Measurements from ENCODE around the gene YWHAG. TPM values are rescaled to one million over a fixed set of nuclear protein-coding genes. Genes with fewer than 3 reads are reported as not detected.
"Not testable (repeated sequence)": the region's sequence is repeated elsewhere in the genome, so short reads cannot be mapped to it uniquely, and the experiment has no call there.

Gene YWHAG
- total RNA-seq, 2 experiments from 2014 or later, result 127 TPM

- ChIA-PET CTCF (interaction anchor here (0.8 to 2.4 kb wide), 3 partner anchors 10 to 19 kb away, joined by 3 to 16 read pairs (median 4); no protein-coding TSS in a partner anchor), POLR2A (interaction anchor here (1.0 kb wide), 1 partner anchor 22 kb away, joined by 3 read pairs; no protein-coding TSS in a partner anchor)
- H3K36me3 Mint-ChIP-seq, result no peaks in the 10 kb centered on the region
- intact Hi-C loops (cut with micrococcal nuclease), result no loop called here
- no peaks in the 10 kb centered on the region for H3K9me3 Mint-ChIP-seq
- H3K4me3 Mint-ChIP-seq, result no peak overlapping the region
- no peak for DNase-seq
- H3K27ac Mint-ChIP-seq, result no peak overlapping the region
- H3K4me1 Mint-ChIP-seq (ENCODE audit: low read depth), result peaks cover 1% of the 10 kb centered on the region
- H3K27me3 Mint-ChIP-seq, result no peaks in the 10 kb centered on the region
Measured at GRCh38 chr7:76296743-76297740, 61.7 kb downstream of the YWHAG start.

GRCh38 chr7:76294344-76295024 is 64.3 kb downstream of the YWHAG start:
- POLR2A ChIA-PET, result no interaction called here
- DNase-seq, result no peak
- no peaks in the 10 kb centered on the region for H3K36me3 Mint-ChIP-seq
- CTCF ChIA-PET, result interaction anchor here (1.3 kb wide), 1 partner anchor 8 kb away, joined by 3 read pairs; the partner anchor contains the start of gene HSPB1
- peaks cover 10% of the 10 kb centered on the region for H3K4me1 Mint-ChIP-seq (ENCODE audit: low read depth)
- no peak overlapping the region for H3K27ac Mint-ChIP-seq
- intact Hi-C loops (cut with micrococcal nuclease), result no loop called here
- H3K27me3 Mint-ChIP-seq, result no peaks in the 10 kb centered on the region
- no peaks in the 10 kb centered on the region for H3K9me3 Mint-ChIP-seq
- no peak overlapping the region for H3K4me3 Mint-ChIP-seq

GRCh38 chr7:76293407-76293901 is 65.3 kb downstream of the YWHAG start:
- DNase-seq, result no peak
- Mint-ChIP-seq H3K4me3 (no peak overlapping the region), H3K4me1 (ENCODE audit: low read depth) (peaks cover 10% of the 10 kb centered on the region), H3K36me3 (no peaks in the 10 kb centered on the region), H3K9me3 (no peaks in the 10 kb centered on the region), H3K27me3 (no peaks in the 10 kb centered on the region), H3K27ac (no peak overlapping the region)
- intact Hi-C loops (cut with micrococcal nuclease), result no loop called here
- ChIA-PET POLR2A (no interaction called here), CTCF (interaction anchor here (0.7 to 1.3 kb wide), 2 partner anchors 9 to 21 kb away, joined by 3 to 4 read pairs; partner anchors contain the start of gene HSPB1)

- DNase-seq; H3K4me1 Mint-ChIP-seq (ENCODE audit: low read depth); H3K27ac Mint-ChIP-seq; H3K27me3 Mint-ChIP-seq; H3K4me3 Mint-ChIP-seq; intact Hi-C loops (cut with micrococcal nuclease); H3K36me3 Mint-ChIP-seq; H3K9me3 Mint-ChIP-seq; POLR2A ChIA-PET: not testable (repeated sequence)
- CTCF ChIA-PET, result interaction anchor here (0.7 to 2.7 kb wide), 8 partner anchors 9 to 114 kb away, joined by 3 to 43 read pairs (median 12); no protein-coding TSS in a partner anchor
Measured at GRCh38 chr7:76292911-76293310, 65.9 kb downstream of the YWHAG start.

GRCh38 chr7:76292213-76292573 is 66.6 kb downstream of the YWHAG start:
- no peaks in the 10 kb centered on the region for H3K27me3 Mint-ChIP-seq
- H3K9me3 Mint-ChIP-seq, result no peaks in the 10 kb centered on the region
- H3K36me3 Mint-ChIP-seq, result no peaks in the 10 kb centered on the region
- no peak overlapping the region for H3K4me3 Mint-ChIP-seq
- peaks cover 10% of the 10 kb centered on the region for H3K4me1 Mint-ChIP-seq (ENCODE audit: low read depth)
- ChIA-PET POLR2A (no interaction called here), CTCF (interaction anchor here (0.7 to 2.7 kb wide), 10 partner anchors 10 to 114 kb away, joined by 3 to 43 read pairs (median 8); no protein-coding TSS in a partner anchor)
- no peak for DNase-seq
- H3K27ac Mint-ChIP-seq, result no peak overlapping the region
- intact Hi-C loops (cut with micrococcal nuclease), result no loop called here

GRCh38 chr7:76291351-76292212 is 67.2 kb downstream of the YWHAG start:
- DNase-seq, result peak; percentile 96
- no peaks in the 10 kb centered on the region for H3K27me3 Mint-ChIP-seq
- ChIA-PET CTCF (interaction anchor here (0.6 to 2.7 kb wide), 29 partner anchors 9 to 449 kb away, joined by 3 to 43 read pairs (median 5); partner anchors contain the start of genes HSPB1 and ZP3), POLR2A (interaction anchor here (0.7 to 1.2 kb wide), 4 partner anchors 11 to 26 kb away, joined by 3 to 6 read pairs (median 4); partner anchors contain the start of gene HSPB1)
- intact Hi-C loops (cut with micrococcal nuclease), result loop anchor here (1.0 to 2.0 kb wide), 5 partner anchors 11 to 113 kb away; partner anchors contain the start of gene HSPB1
- peak overlapping the region; percentile 61 for H3K27ac Mint-ChIP-seq
- peak overlapping the region; percentile 0 for H3K4me3 Mint-ChIP-seq
- H3K36me3 Mint-ChIP-seq, result no peaks in the 10 kb centered on the region
- H3K4me1 Mint-ChIP-seq (ENCODE audit: low read depth), result peaks cover 10% of the 10 kb centered on the region
- no peaks in the 10 kb centered on the region for H3K9me3 Mint-ChIP-seq

- H3K4me1 Mint-ChIP-seq (ENCODE audit: low read depth); H3K9me3 Mint-ChIP-seq; DNase-seq; H3K36me3 Mint-ChIP-seq; H3K27me3 Mint-ChIP-seq: not testable (repeated sequence)
- peak overlapping the region; percentile 0 for H3K4me3 Mint-ChIP-seq
- intact Hi-C loops (cut with micrococcal nuclease), result loop anchor here (1.0 to 2.0 kb wide), 5 partner anchors 11 to 112 kb away; partner anchors contain the start of gene HSPB1
- ChIA-PET CTCF (interaction anchor here (0.6 to 2.7 kb wide), 27 partner anchors 8 to 449 kb away, joined by 3 to 43 read pairs (median 4); partner anchors contain the start of genes HSPB1 and ZP3), POLR2A (interaction anchor here (0.7 to 1.2 kb wide), 4 partner anchors 12 to 27 kb away, joined by 3 to 6 read pairs (median 4); partner anchors contain the start of gene HSPB1)
- H3K27ac Mint-ChIP-seq, result peak overlapping the region; percentile 61
Measured at GRCh38 chr7:76290847-76291350, 67.9 kb downstream of the YWHAG start.

GRCh38 chr7:76286842-76287403 is 71.9 kb downstream of the YWHAG start:
- Mint-ChIP-seq H3K27me3 (peaks cover 15% of the 10 kb centered on the region), H3K9me3 (no peaks in the 10 kb centered on the region), H3K27ac (no peak overlapping the region), H3K36me3 (no peaks in the 10 kb centered on the region), H3K4me3 (no peak overlapping the region), H3K4me1 (ENCODE audit: low read depth) (peaks cover 10% of the 10 kb centered on the region)
- intact Hi-C loops (cut with micrococcal nuclease), result no loop called here
- CTCF ChIA-PET, result interaction anchor here (1.0 to 1.7 kb wide), 2 partner anchors 11 to 27 kb away, joined by 3 to 11 read pairs; no protein-coding TSS in a partner anchor
- no peak for DNase-seq
- POLR2A ChIA-PET, result no interaction called here

GRCh38 chr7:76285604-76286374 is 73.0 kb downstream of the YWHAG start:
- ChIA-PET CTCF (interaction anchor here (1.7 kb wide), 1 partner anchor 28 kb away, joined by 11 read pairs; no protein-coding TSS in a partner anchor), POLR2A (interaction anchor here (0.7 kb wide), 1 partner anchor 33 kb away, joined by 3 read pairs; no protein-coding TSS in a partner anchor)
- no peak for DNase-seq
- no peaks in the 10 kb centered on the region for H3K36me3 Mint-ChIP-seq
- peaks cover 5% of the 10 kb centered on the region for H3K4me1 Mint-ChIP-seq (ENCODE audit: low read depth)
- H3K4me3 Mint-ChIP-seq, result no peak overlapping the region
- H3K27me3 Mint-ChIP-seq, result peaks cover 20% of the 10 kb centered on the region
- H3K9me3 Mint-ChIP-seq, result no peaks in the 10 kb centered on the region
- intact Hi-C loops (cut with micrococcal nuclease), result no loop called here
- no peak overlapping the region for H3K27ac Mint-ChIP-seq
